ENCODE data around the gene FGD2.

GRCh38 chr6:36973190-36973589 is 32.3 kb upstream of the FGD2 start:
- TF ChIP-seq, protein P1, sequence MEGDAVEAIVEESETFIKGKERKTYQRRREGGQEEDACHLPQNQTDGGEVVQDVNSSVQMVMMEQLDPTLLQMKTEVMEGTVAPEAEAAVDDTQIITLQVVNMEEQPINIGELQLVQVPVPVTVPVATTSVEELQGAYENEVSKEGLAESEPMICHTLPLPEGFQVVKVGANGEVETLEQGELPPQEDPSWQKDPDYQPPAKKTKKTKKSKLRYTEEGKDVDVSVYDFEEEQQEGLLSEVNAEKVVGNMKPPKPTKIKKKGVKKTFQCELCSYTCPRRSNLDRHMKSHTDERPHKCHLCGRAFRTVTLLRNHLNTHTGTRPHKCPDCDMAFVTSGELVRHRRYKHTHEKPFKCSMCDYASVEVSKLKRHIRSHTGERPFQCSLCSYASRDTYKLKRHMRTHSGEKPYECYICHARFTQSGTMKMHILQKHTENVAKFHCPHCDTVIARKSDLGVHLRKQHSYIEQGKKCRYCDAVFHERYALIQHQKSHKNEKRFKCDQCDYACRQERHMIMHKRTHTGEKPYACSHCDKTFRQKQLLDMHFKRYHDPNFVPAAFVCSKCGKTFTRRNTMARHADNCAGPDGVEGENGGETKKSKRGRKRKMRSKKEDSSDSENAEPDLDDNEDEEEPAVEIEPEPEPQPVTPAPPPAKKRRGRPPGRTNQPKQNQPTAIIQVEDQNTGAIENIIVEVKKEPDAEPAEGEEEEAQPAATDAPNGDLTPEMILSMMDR (conservative IDR thresholded peaks at IDR 0.05; ENCODE audit: low read length), result no peak
- TF ChIP-seq EZH2phosphoT487 (IDR thresholded peaks at IDR 0.05; ENCODE audit: borderline replicate concordance), result no peak

All from Loucy (cell line).